Aorta (tissue), 5 donors: ENCODE data around the gene GRIK5. TPM values are rescaled to one million over a fixed set of nuclear protein-coding genes. Genes with fewer than 3 reads are reported as not detected.
"Not testable (repeated sequence)": the region's sequence is repeated elsewhere in the genome, so short reads cannot be mapped to it uniquely, and the experiment has no call there.

ENCODE experiments used
- ATAC-seq: fragments of 200-7000 bp; cut with Tn5 transposase; one replicate; pipeline ENCODE4 v1.9.1; 2022; ENCODE audit warnings: moderate library complexity; ENCODE audit not compliant: low FRiP score
- DNase-seq, 2 donors: peaks; one replicate each; pipeline ENCODE4 v3.0.0-alpha.2; 2020
- H3K27ac ChIP-seq, 2 donors: one replicate each; pipeline ENCODE4 v1.5.1; 2013; ENCODE audit warnings: low read length in 2 of 2, mild to moderate bottlenecking in 2 of 2, moderate library complexity in 2 of 2, control low read depth in 1 of 2, inconsistent platforms in 1 of 2, low read depth in 1 of 2
- H3K27me3 ChIP-seq, 2 donors: one replicate each; pipeline ENCODE4 v1.6.1; 2013; ENCODE audit warnings: control low read depth in 1 of 2, low read length in 1 of 2, mild to moderate bottlenecking in 1 of 2, moderate library complexity in 1 of 2; ENCODE audit not compliant: insufficient read depth in 2 of 2, control insufficient read depth in 1 of 2
- H3K36me3 ChIP-seq, 2 donors: one replicate each; pipeline ENCODE4 v1.6.1; 2013; ENCODE audit warnings: control low read depth in 1 of 2, low read length in 1 of 2, mild to moderate bottlenecking in 1 of 2; ENCODE audit not compliant: insufficient read depth in 2 of 2, control insufficient read depth in 1 of 2
- H3K4me1 ChIP-seq, 2 donors: one replicate each; pipeline ENCODE4 v1.6.1; 2013; ENCODE audit warnings: low read length in 2 of 2, control low read depth in 1 of 2, mild to moderate bottlenecking in 1 of 2, moderate library complexity in 1 of 2; ENCODE audit not compliant: insufficient read depth in 2 of 2, control insufficient read depth in 1 of 2
- H3K4me3 ChIP-seq, 2 donors: one replicate each; pipeline ENCODE4 v1.5.1; 2013; ENCODE audit warnings: low read length in 2 of 2, control low read depth in 1 of 2, mild to moderate bottlenecking in 1 of 2
- H3K9me3 ChIP-seq: one replicate; pipeline ENCODE4 v1.6.1; 2013; ENCODE audit warnings: mild to moderate bottlenecking, low read length; ENCODE audit not compliant: control insufficient read depth
- WGBS, 2 donors: extraction: QIAGEN DNeasy Blood & Tissue Kit; methylation state at CpG; one replicate each; pipeline ENCODE4 v1.1.7; 2013; 5-methylcytosine and 5-hydroxymethylcytosine counted together
- intact Hi-C, 2 donors: fragments of 100-400 bp; cut with DNase I; formaldehyde crosslinking; loops; one replicate each; pipeline versions ENCODE4 v1.14.2 to v1.15.0; 2022
- polyA plus RNA-seq, 2 donors: library from polyadenylated mRNA; stranded (reverse); fragments of 200-250 nt; gene quantifications; one replicate each; pipeline ENCODE4 v1.2.3, GENCODE V29; 2013
- total RNA-seq, 2 donors: library from RNA; stranded (reverse); fragmentation: NEBNext Ultra II Directional; extraction: Animal tissue kit (Norgen Biotek cat#: 25700); gene quantifications; one replicate each; pipeline ENCODE4 v1.2.1, GENCODE V29; 2021
- donor health status: healthy with polysubstance abuse.
- donor health status: Bipolar disorder and iron deficiency.
- donor health status: DM: no; HTN: no; CAD: no.
- donor health status: DM: no; HTN: no; CAD: no.
- donor health status: DM: yes; HTN: yes; CAD: no.

Gene GRIK5
- total and polyA plus RNA-seq, 4 donors, result 3.5 to 39.0 (median 22.7) TPM

- Histone ChIP-seq H3K4me1 (no peaks in the 10 kb centered on the region), H3K9me3 (no peaks in the 10 kb centered on the region), H3K27me3 (no peaks in the 10 kb centered on the region), H3K27ac (no peak overlapping the region), H3K4me3 (no peak overlapping the region), H3K36me3 (peaks cover 0 to 3% of the 10 kb centered on the region in 2 donors)
- intact Hi-C loops, result no loop called here
- ATAC-seq, result no peak
- WGBS, 2 donors, result 71 to 77% methylated on average over 5 of the region's 5 CpGs
- DNase-seq, result no peak
Measured at GRCh38 chr19:42037649-42038048, 32.4 kb downstream of the GRIK5 start.

GRCh38 chr19:42034640-42035391 is 35.2 kb downstream of the GRIK5 start:
- WGBS, 2 donors, result 42 to 44% methylated on average over 17 of the region's 17 CpGs
- intact Hi-C loops, H3K27ac ChIP-seq, DNase-seq, H3K4me1 ChIP-seq, H3K9me3 ChIP-seq, H3K36me3 ChIP-seq, ATAC-seq, H3K4me3 ChIP-seq, H3K27me3 ChIP-seq: not testable (repeated sequence)

GRCh38 chr19:42033413-42033812 is 36.6 kb downstream of the GRIK5 start:
- intact Hi-C loops, result no loop called here
- H3K9me3 ChIP-seq, result no peaks in the 10 kb centered on the region

GRCh38 chr19:42032431-42032830 is 37.6 kb downstream of the GRIK5 start:
- WGBS, 2 donors, result 51 to 66% methylated on average over 5 of the region's 5 CpGs
- intact Hi-C loops, result no loop called here

More at GRCh38 chr19:42033413-42033812, 36.6 kb downstream of the GRIK5 start:
- WGBS, 2 donors, result 73 to 75% methylated on average over 5 of the region's 5 CpGs
- ATAC-seq (no peak), DNase-seq (no peak)
- Histone ChIP-seq H3K27ac (no peak overlapping the region), H3K4me3 (no peak overlapping the region), H3K4me1 (no peaks in the 10 kb centered on the region), H3K36me3 (no peaks in the 10 kb centered on the region), H3K27me3 (no peaks in the 10 kb centered on the region)

GRCh38 chr19:42030645-42031440 is 39.2 kb downstream of the GRIK5 start:
- Histone ChIP-seq H3K4me1 (no peaks in the 10 kb centered on the region), H3K27me3 (no peaks in the 10 kb centered on the region), H3K9me3 (no peaks in the 10 kb centered on the region), H3K27ac (no peak overlapping the region), H3K36me3 (no peaks in the 10 kb centered on the region), H3K4me3 (no peak overlapping the region)
- ATAC-seq, result no peak
- WGBS, 2 donors, result 78 to 88% methylated on average over 7 of the region's 7 CpGs
- intact Hi-C loops, result no loop called here
- DNase-seq, result no peak

More at GRCh38 chr19:42032431-42032830, 37.6 kb downstream of the GRIK5 start:
- no peak for ATAC-seq
- DNase-seq, result no peak
- no peaks in the 10 kb centered on the region for H3K4me1 ChIP-seq
- H3K36me3 ChIP-seq, result no peaks in the 10 kb centered on the region
- no peaks in the 10 kb centered on the region for H3K9me3 ChIP-seq
- H3K27me3 ChIP-seq, result no peaks in the 10 kb centered on the region
- no peak overlapping the region for H3K27ac ChIP-seq
- H3K4me3 ChIP-seq, result no peak overlapping the region

GRCh38 chr19:42028304-42029216 is 41.4 kb downstream of the GRIK5 start:
- H3K4me1 ChIP-seq, result no peaks in the 10 kb centered on the region
- WGBS, 2 donors, result 68 to 70% methylated on average over 8 of the region's 8 CpGs
- ATAC-seq (no peak), DNase-seq (no peak)
- H3K4me3 ChIP-seq, result no peak overlapping the region
- no peaks in the 10 kb centered on the region for H3K9me3 ChIP-seq
- H3K27me3 ChIP-seq, result no peaks in the 10 kb centered on the region
- no peaks in the 10 kb centered on the region for H3K36me3 ChIP-seq
- H3K27ac ChIP-seq, result no peak overlapping the region
- intact Hi-C loops, result no loop called here

- no peak overlapping the region for H3K27ac ChIP-seq
- intact Hi-C loops, result no loop called here
- 3 to 4% methylated on average over 12 of the region's 12 CpGs for WGBS, 2 donors
Measured at GRCh38 chr19:42024622-42025111, 45.3 kb downstream of the GRIK5 start.

GRCh38 chr19:42023943-42024260 is 46.1 kb downstream of the GRIK5 start:
- no peak overlapping the region for H3K4me3 ChIP-seq
- ATAC-seq (no peak), DNase-seq (no peak)
- intact Hi-C loops, result no loop called here
- no peaks in the 10 kb centered on the region for H3K9me3 ChIP-seq
- 82 to 87% methylated on average over 4 of the region's 4 CpGs for WGBS, 2 donors
- H3K27ac ChIP-seq, result no peak overlapping the region
- no peaks in the 10 kb centered on the region for H3K27me3 ChIP-seq
- no peaks in the 10 kb centered on the region for H3K4me1 ChIP-seq
- H3K36me3 ChIP-seq, result peaks cover 0 to 2% of the 10 kb centered on the region in 2 donors

More at GRCh38 chr19:42024622-42025111, 45.3 kb downstream of the GRIK5 start:
- Histone ChIP-seq H3K4me3 (no peak overlapping the region), H3K27me3 (no peaks in the 10 kb centered on the region), H3K4me1 (no peaks in the 10 kb centered on the region), H3K9me3 (no peaks in the 10 kb centered on the region), H3K36me3 (peaks cover 0 to 2% of the 10 kb centered on the region in 2 donors)
- DNase-seq (peak; percentile 63 to 81), ATAC-seq (peak; percentile 56)
